ENCODE measurements around the gene INTS7.

The INTS7 gene

DNA sequence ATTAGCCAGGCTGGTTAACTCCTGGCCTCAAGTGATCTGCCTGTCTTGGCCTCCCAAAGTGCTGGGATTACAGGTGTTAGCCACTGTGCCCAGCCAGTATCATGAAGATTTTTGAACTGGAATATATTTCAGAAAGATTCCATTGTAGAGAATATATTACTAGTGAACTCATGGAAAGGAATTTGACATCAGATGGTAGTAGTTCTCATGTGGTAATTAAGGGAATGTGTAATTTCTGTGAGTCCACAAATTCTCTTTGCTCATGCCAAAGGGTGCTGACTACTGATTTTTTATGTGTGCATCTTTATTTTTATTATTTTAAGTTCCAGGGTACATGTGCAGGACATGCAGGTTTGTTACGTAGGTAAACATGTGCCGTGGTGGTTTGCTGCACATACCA, 10.6 kb upstream of the INTS7 start:
- no peak overlapping the region for H3K27ac ChIP-seq
- TF ChIP-seq, protein P1, sequence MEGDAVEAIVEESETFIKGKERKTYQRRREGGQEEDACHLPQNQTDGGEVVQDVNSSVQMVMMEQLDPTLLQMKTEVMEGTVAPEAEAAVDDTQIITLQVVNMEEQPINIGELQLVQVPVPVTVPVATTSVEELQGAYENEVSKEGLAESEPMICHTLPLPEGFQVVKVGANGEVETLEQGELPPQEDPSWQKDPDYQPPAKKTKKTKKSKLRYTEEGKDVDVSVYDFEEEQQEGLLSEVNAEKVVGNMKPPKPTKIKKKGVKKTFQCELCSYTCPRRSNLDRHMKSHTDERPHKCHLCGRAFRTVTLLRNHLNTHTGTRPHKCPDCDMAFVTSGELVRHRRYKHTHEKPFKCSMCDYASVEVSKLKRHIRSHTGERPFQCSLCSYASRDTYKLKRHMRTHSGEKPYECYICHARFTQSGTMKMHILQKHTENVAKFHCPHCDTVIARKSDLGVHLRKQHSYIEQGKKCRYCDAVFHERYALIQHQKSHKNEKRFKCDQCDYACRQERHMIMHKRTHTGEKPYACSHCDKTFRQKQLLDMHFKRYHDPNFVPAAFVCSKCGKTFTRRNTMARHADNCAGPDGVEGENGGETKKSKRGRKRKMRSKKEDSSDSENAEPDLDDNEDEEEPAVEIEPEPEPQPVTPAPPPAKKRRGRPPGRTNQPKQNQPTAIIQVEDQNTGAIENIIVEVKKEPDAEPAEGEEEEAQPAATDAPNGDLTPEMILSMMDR (IDR thresholded peaks at IDR 0.05): no peak
- TF ChIP-seq ZFX (IDR thresholded peaks at IDR 0.05; ENCODE audit: borderline replicate concordance): no peak

DNA sequence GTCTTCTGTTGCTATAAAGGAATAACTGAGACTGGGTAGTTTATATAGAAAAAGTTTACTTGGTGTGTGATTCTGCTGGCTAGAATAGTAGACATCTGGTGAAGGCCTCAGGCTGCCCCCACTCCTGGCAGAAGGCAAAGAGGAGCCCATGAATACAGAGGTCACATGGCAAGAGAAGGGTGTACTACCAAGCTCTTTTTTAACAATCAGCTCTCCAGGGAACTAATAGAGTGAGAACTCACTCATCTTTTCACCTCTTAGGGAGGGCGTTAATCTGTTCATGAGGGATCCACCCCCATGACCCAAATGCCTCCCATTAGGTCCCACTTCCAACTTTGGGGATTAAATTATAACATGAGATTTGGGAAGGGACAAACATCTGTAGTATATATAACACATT, 9.5 kb upstream of the INTS7 start:
- TF ChIP-seq, protein P1 (IDR thresholded peaks at IDR 0.05): no peak
- TF ChIP-seq ZFX (IDR thresholded peaks at IDR 0.05; ENCODE audit: borderline replicate concordance): no peak
- H3K27ac ChIP-seq: no peak overlapping the region

DNA sequence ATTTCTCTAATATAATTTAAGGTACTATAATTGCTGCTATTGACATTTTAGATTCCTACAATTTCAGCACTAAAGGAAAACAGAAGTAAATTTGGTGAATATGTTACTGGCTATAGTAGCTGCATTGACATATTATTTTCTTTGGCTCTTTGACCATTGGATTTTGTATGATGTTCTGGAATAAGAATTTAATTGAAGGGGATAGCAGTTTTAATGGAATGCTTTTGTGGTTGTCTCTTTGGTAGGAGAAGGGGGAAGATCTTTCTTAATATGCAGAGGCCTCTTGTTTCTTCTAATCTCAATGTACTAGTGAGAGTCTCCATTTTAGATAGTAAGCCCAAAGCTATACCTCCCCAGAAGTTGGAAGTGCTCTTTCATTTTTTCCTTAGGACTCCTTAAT, 7.1 kb upstream of the INTS7 start:
- no peak for TF ChIP-seq ZFX (IDR thresholded peaks at IDR 0.05; ENCODE audit: borderline replicate concordance)
- TF ChIP-seq, protein P1 (IDR thresholded peaks at IDR 0.05): no peak
- no peak overlapping the region for H3K27ac ChIP-seq

DNA sequence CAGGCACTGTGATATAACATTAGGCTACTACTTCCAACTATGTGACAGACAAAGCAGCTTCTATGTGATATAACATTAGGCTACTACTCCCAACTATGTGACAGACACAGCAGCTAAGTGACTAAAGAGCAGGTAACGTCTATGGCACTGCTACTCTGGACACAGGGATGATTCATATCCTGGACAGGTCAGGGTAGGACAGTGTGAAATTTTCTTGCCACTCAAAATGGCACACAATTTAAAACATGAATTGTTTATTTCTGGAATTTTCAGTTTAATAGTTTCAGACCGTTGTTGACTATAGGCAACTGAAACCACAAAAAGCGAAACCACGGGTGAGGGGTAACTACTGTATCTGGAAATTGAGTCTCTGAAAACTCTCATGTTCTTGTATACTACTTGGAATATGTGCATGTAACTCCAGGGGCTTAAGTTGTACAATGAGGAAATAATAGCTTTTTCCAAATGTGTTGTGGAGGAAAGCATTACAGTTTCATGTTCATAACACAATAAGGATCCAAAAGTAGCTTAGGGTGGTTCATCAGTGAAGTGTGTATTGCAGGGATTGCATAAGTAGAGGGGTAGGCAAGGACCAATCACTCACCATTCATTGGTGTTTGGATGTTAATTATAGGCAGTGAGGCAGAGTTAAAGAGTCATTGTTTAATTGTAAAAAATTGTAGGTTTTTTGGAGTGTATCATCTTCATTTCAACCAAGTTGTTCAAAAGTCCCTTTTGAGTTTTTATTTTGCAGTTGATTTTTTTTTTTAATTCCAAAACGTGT, 5.5 kb upstream of the INTS7 start:
- H3K27ac ChIP-seq: no peak overlapping the region
- TF ChIP-seq ZFX (IDR thresholded peaks at IDR 0.05; ENCODE audit: borderline replicate concordance): no peak
- TF ChIP-seq, protein P1 (IDR thresholded peaks at IDR 0.05): no peak

DNA sequence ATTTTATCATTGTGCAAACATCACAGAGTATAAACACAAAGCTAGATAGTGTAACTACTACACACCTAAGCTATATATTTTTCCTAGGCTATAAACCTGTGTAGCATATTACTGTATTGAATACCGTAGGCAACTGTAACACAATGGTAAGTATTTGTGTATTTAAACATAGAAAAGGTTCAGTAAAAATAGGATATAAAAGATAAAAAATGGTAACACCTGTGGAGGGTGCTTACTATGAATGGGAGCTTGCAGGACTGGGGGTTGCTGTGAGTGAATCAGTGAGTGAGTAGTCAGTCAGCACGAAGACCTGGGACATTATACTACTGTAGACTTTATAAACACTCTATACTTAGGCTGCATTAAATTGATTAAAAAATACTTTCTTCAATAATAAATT, 4.3 kb upstream of the INTS7 start:
- TF ChIP-seq, protein P1 (IDR thresholded peaks at IDR 0.05): no peak
- TF ChIP-seq ZFX (IDR thresholded peaks at IDR 0.05; ENCODE audit: borderline replicate concordance): no peak
- H3K27ac ChIP-seq: no peak overlapping the region

DNA sequence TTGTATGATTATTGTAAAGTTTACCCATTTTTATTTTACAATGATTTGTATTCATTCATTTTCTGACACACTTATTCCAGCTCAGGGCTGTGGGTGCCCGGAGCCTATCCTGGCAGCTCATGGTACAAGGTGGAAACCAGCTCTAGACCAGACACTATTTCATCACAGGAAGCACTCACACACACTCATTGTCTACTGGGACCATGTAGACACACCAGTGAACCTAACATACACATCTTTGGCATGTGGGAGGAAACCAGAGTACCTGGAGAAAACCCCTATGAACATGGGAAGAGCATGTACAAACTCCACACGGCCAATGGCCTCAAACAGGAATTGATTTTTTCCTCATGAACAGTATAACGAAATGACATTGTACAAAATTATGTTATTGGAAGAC, 2.5 kb upstream of the INTS7 start:
- H3K27ac ChIP-seq: no peak overlapping the region
- no peak for TF ChIP-seq ZFX (IDR thresholded peaks at IDR 0.05; ENCODE audit: borderline replicate concordance)

DNA sequence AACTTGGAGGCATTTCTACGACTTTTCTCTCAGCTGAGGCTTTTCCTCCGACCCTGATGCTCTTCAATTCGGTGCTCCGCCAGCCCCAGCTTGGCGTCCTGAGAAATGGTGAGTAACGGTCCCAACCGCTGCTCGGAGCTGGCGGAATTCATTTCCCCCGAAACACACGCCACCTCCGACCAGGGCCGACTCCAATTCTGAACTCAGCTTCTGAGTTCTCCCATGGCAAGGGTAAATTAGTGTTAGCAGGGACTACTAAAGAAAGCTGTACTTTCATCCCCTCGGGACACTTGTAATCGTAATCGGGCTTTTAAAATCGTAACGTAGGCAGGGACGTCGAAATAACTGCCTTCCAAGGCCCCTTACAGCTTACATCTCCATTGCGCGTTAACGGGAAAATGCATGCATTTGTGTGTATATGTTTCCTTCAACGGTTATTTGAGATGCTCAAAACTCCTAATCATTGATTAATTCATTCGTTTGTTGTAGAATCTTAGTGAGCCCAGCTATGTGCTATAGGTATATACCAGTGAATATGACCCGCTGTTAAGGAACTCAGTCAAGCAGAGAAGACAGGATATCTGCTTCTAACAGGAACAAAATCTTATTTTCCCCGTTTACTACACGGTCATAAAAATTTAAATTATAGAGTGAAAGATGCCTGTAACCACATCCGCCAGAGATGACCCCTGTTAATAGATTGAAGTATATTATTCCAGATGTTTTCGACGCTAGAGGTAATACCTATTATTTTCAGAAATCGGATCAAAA, 663 bp upstream of the INTS7 start:
- peak overlapping the region; percentile 85 for H3K27ac ChIP-seq
- TF ChIP-seq, protein P1 (IDR thresholded peaks at IDR 0.05): no peak
- no peak for TF ChIP-seq ZFX (IDR thresholded peaks at IDR 0.05; ENCODE audit: borderline replicate concordance)
